HepG2 (cell line): ENCODE results near the gene PKM. TPM values are rescaled to one million over a fixed set of nuclear protein-coding genes. Genes with fewer than 3 reads are reported as not detected.
A peak's percentile ranks its signal among the peaks of the same experiment; 100 is the strongest.

Experiments used
- ARNT ChIP-seq: fragments of 450-650 bp; IDR thresholded peaks from 2 replicates; pipeline ENCODE4 v1.6.1; 2017
- CHCHD3 ChIP-seq: sonication (generic); formaldehyde crosslinking; IDR thresholded peaks from 2 replicates; pipeline ENCODE4 v1.8.0; 2022; ENCODE audit warnings: mild to moderate bottlenecking, missing genetic modification reagents, moderate library complexity
- FOSL1 ChIP-seq: sonication (generic); formaldehyde crosslinking; IDR thresholded peaks from 2 replicates; pipeline ENCODE4 v1.9.0; 2021; ENCODE audit warnings: missing genetic modification reagents, borderline replicate concordance
- HBP1 ChIP-seq: IDR thresholded peaks from 2 replicates; pipeline ENCODE4 v1.6.1; 2016; ENCODE audit warnings: low read depth, control low read depth
- HNF4G ChIP-seq, 2 experiments: sonication (generic) in 1 of 2; formaldehyde crosslinking in 1 of 2; IDR thresholded peaks; 2 replicates each; pipeline versions ENCODE4 v1.4.0 to v1.6.1; 2011 to 2020; ENCODE audit warnings: borderline replicate concordance in 2 of 2, low read depth in 2 of 2, mild to moderate bottlenecking in 2 of 2, low read length in 1 of 2, missing genetic modification reagents in 1 of 2, moderate library complexity in 1 of 2
- JUN ChIP-seq: sonication (generic); formaldehyde crosslinking; IDR thresholded peaks from 2 replicates; pipeline ENCODE4 v1.4.0; 2020; ENCODE audit warnings: mild to moderate bottlenecking, missing genetic modification reagents
- MAX ChIP-seq: IDR thresholded peaks from 2 replicates; pipeline ENCODE4 v1.6.1; 2012; ENCODE audit warnings: inconsistent platforms
- NFKBIZ ChIP-seq: IDR thresholded peaks from 2 replicates; pipeline ENCODE4 v1.6.1; 2018; ENCODE audit warnings: missing genetic modification reagents, missing compliant biosample characterization
- SAP130 ChIP-seq: IDR thresholded peaks from 2 replicates; pipeline ENCODE4 v1.6.1; 2016; ENCODE audit warnings: low read depth
- STAG1 ChIP-seq: sonication (generic); formaldehyde crosslinking; IDR thresholded peaks from 2 replicates; pipeline ENCODE4 v1.4.0; 2020; ENCODE audit warnings: missing genetic modification reagents
- TARDBP ChIP-seq: sonication (generic); formaldehyde crosslinking; IDR thresholded peaks from 2 replicates; pipeline ENCODE4 v1.8.0; 2022; ENCODE audit warnings: mild to moderate bottlenecking, missing genetic modification reagents
- ZBTB20 ChIP-seq: sonication (generic); formaldehyde crosslinking; IDR thresholded peaks from 2 replicates; pipeline ENCODE4 v1.8.1; 2023; ENCODE audit warnings: missing genetic modification reagents, low read depth, mild to moderate bottlenecking, borderline replicate concordance
- ZNF224 ChIP-seq: sonication (generic); formaldehyde crosslinking; IDR thresholded peaks from 2 replicates; pipeline ENCODE4 v1.5.0; 2020; ENCODE audit warnings: mild to moderate bottlenecking, missing genetic modification reagents
- ZNF232 ChIP-seq: sonication (generic); formaldehyde crosslinking; IDR thresholded peaks from 2 replicates; pipeline ENCODE4 v1.4.0; 2020; ENCODE audit warnings: missing genetic modification reagents, borderline replicate concordance
- ZNF329 ChIP-seq: sonication (generic); formaldehyde crosslinking; IDR thresholded peaks from 2 replicates; pipeline ENCODE4 v1.9.0; 2021; ENCODE audit warnings: low read depth, mild to moderate bottlenecking, missing genetic modification reagents
- ZNF430 ChIP-seq: sonication (generic); formaldehyde crosslinking; IDR thresholded peaks from 2 replicates; pipeline ENCODE4 v1.9.0; 2021; ENCODE audit warnings: mild to moderate bottlenecking, missing genetic modification reagents
- ZNF563 ChIP-seq: sonication (generic); formaldehyde crosslinking; IDR thresholded peaks from 2 replicates; pipeline ENCODE4 v1.8.0; 2022; ENCODE audit warnings: mild to moderate bottlenecking, moderate library complexity, missing genetic modification reagents
- ZNF644 ChIP-seq: IDR thresholded peaks from 2 replicates; pipeline ENCODE4 v1.6.1; 2016; ENCODE audit warnings: low read depth
- ZNF672 ChIP-seq: sonication (generic); formaldehyde crosslinking; IDR thresholded peaks from 2 replicates; pipeline ENCODE4 v1.8.1; 2022; ENCODE audit warnings: missing genetic modification reagents
- polyA plus RNA-seq, 8 experiments: library from polyadenylated mRNA; depleted of rRNA in 3 of 8; stranded (reverse) in 7 of 8; unstranded in 1 of 8; fragments of >200 nt; fragmentation: Illumina TruSeq in 4 of 8; extraction: Trizol in 4 of 8; gene quantifications; 2 replicates each; pipeline versions ENCODE4 v1.2.1 to v1.2.3, GENCODE V29; 2011 to 2016; ENCODE audit warnings: low read depth in 4 of 8, missing spikeins in 1 of 8, mixed read lengths in 1 of 8; ENCODE audit not compliant: insufficient read depth in 1 of 8
- total RNA-seq, 5 experiments: library from RNA; depleted of rRNA; stranded (reverse); fragments of >200 nt; fragmentation: Illumina TruSeq; extraction: Trizol; gene quantifications; 2 replicates each; pipeline ENCODE4 v1.2.3, GENCODE V29; 2016; ENCODE audit warnings: low read depth in 1 of 5
- TF ChIP-seq, protein P1 (sequence below): sonication (generic); formaldehyde crosslinking; IDR thresholded peaks from 2 replicates; pipeline ENCODE4 v1.5.1; 2020; ENCODE audit warnings: mild to moderate bottlenecking, missing genetic modification reagents, borderline replicate concordance
- TF ChIP-seq, protein P2 (sequence below): sonication (generic); formaldehyde crosslinking; conservative IDR thresholded peaks from 2 replicates; pipeline ENCODE4 v1.4.0; 2020; ENCODE audit warnings: missing genetic modification reagents

PKM gene
- total and polyA plus RNA-seq, 2 of the 13 experiments (the other 11 are each of a cell fraction or from before 2014, with no cell fraction given): 488 to 780 TPM

DNA sequence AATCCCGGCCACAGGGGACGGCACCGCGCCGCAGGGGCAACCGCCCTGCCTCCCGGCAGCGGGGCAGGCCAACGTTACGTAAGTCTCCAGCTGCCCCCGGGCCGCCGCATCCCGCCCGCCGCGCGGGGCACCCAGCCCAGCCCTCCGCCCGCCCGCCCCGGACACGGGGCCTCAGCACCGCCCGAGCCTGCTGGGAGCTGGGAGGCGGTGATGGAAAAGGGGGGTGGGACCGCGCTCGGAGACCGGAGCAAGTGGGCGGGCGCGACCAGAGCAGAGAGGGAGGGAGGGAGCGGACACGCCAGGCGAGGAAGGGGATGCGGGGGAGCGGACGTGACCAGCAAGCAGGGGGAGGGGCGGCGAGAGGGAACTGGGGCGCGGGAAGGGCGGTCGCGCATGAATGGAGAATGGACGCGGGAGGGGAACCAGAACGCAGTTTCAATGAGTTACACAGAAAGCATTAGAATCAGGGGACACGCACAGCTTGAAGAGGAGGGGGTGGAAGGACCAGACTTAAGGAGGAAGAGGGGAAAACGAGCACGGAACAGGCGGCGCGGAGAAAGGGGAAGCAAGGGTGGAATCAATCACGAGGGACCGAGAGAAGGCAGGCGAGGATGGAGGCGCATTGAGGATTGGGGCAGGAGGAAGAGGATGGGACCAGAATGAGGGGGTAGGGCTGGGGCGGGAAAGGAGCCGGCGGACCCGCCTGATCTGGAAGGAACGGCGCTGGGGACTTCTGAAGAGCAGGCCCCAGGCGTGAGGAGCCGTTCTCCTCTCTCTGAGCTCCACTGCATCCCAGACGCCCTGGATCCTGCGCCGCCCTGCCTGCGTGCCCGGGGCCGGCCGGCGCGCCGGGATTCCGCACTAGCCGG lies 559 bp downstream of the PKM start (continued):
- TF ChIP-seq HBP1 (CRISPR knock-in tag): 0 out of 2 replicates have a peak, but pooled peaks have one; percentile 67
- no peak for TF ChIP-seq FOSL1 (CRISPR knock-in tag)
- TF ChIP-seq, protein P1, sequence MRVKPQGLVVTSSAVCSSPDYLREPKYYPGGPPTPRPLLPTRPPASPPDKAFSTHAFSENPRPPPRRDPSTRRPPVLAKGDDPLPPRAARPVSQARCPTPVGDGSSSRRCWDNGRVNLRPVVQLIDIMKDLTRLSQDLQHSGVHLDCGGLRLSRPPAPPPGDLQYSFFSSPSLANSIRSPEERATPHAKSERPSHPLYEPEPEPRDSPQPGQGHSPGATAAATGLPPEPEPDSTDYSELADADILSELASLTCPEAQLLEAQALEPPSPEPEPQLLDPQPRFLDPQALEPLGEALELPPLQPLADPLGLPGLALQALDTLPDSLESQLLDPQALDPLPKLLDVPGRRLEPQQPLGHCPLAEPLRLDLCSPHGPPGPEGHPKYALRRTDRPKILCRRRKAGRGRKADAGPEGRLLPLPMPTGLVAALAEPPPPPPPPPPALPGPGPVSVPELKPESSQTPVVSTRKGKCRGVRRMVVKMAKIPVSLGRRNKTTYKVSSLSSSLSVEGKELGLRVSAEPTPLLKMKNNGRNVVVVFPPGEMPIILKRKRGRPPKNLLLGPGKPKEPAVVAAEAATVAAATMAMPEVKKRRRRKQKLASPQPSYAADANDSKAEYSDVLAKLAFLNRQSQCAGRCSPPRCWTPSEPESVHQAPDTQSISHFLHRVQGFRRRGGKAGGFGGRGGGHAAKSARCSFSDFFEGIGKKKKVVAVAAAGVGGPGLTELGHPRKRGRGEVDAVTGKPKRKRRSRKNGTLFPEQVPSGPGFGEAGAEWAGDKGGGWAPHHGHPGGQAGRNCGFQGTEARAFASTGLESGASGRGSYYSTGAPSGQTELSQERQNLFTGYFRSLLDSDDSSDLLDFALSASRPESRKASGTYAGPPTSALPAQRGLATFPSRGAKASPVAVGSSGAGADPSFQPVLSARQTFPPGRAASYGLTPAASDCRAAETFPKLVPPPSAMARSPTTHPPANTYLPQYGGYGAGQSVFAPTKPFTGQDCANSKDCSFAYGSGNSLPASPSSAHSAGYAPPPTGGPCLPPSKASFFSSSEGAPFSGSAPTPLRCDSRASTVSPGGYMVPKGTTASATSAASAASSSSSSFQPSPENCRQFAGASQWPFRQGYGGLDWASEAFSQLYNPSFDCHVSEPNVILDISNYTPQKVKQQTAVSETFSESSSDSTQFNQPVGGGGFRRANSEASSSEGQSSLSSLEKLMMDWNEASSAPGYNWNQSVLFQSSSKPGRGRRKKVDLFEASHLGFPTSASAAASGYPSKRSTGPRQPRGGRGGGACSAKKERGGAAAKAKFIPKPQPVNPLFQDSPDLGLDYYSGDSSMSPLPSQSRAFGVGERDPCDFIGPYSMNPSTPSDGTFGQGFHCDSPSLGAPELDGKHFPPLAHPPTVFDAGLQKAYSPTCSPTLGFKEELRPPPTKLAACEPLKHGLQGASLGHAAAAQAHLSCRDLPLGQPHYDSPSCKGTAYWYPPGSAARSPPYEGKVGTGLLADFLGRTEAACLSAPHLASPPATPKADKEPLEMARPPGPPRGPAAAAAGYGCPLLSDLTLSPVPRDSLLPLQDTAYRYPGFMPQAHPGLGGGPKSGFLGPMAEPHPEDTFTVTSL (CRISPR knock-in tag): no peak
- TF ChIP-seq MAX: peak; percentile 69
- TF ChIP-seq ZNF430 (CRISPR knock-in tag): no peak
- no peak for TF ChIP-seq ZNF672 (CRISPR knock-in tag)
- no peak for TF ChIP-seq JUN (CRISPR knock-in tag)
- no peak for TF ChIP-seq ZBTB20
- peak; percentile 45; the same call in 1 of the 2 replicates for TF ChIP-seq TARDBP (CRISPR knock-in tag)
- TF ChIP-seq NFKBIZ: no peak
- TF ChIP-seq ARNT: no peak
- peak; percentile 90 for TF ChIP-seq SAP130 (CRISPR knock-in tag)
- no peak; the same call in 1 of the 2 replicates for TF ChIP-seq ZNF329
- TF ChIP-seq, protein P2, sequence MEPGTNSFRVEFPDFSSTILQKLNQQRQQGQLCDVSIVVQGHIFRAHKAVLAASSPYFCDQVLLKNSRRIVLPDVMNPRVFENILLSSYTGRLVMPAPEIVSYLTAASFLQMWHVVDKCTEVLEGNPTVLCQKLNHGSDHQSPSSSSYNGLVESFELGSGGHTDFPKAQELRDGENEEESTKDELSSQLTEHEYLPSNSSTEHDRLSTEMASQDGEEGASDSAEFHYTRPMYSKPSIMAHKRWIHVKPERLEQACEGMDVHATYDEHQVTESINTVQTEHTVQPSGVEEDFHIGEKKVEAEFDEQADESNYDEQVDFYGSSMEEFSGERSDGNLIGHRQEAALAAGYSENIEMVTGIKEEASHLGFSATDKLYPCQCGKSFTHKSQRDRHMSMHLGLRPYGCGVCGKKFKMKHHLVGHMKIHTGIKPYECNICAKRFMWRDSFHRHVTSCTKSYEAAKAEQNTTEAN: no peak
- no peak for TF ChIP-seq ZNF224 (CRISPR knock-in tag)
- TF ChIP-seq STAG1 (CRISPR knock-in tag): no peak; the same call in 1 of the 2 replicates
- TF ChIP-seq ZNF563: peak; percentile 68
- TF ChIP-seq ZNF232 (CRISPR knock-in tag): no peak
- TF ChIP-seq HNF4G (IDR thresholded peaks at IDR 0.05; ENCODE audit: borderline replicate concordance, low read depth, low read length): no peak
- no peak; the same call in 1 of the 2 replicates for TF ChIP-seq HNF4G (CRISPR knock-in tag; IDR thresholded peaks at IDR 0.05; ENCODE audit: borderline replicate concordance, low read depth)
- TF ChIP-seq CHCHD3 (CRISPR knock-in tag): 0 out of 2 replicates have a peak, but pooled peaks have one; percentile 30
- no peak for TF ChIP-seq ZNF644
